Dermis microvascular lymphatic vessel endothelial cell (primary cell): ENCODE measurements around the gene CSRNP3. TPM values are rescaled to one million over a fixed set of nuclear protein-coding genes. Genes with fewer than 3 reads are reported as not detected.
"Not testable (repeated sequence)": the region's sequence is repeated elsewhere in the genome, so short reads cannot be mapped to it uniquely, and the experiment has no call there.

Source experiments
- DNase-seq, 2 donors: peaks; one replicate each; pipeline versions ENCODE4 v3.0.0 to v3.0.0-alpha.2; 2010; ENCODE audit warnings: low read depth in 2 of 2
- total RNA-seq: library from RNA; depleted of rRNA; stranded (reverse); fragments of >200 nt; gene quantifications from 2 replicates; pipeline ENCODE4 v1.2.1, GENCODE V29; 2014

CSRNP3 gene
- total RNA-seq, 1 donor from 2014 or later, result 0.13 TPM

DNA sequence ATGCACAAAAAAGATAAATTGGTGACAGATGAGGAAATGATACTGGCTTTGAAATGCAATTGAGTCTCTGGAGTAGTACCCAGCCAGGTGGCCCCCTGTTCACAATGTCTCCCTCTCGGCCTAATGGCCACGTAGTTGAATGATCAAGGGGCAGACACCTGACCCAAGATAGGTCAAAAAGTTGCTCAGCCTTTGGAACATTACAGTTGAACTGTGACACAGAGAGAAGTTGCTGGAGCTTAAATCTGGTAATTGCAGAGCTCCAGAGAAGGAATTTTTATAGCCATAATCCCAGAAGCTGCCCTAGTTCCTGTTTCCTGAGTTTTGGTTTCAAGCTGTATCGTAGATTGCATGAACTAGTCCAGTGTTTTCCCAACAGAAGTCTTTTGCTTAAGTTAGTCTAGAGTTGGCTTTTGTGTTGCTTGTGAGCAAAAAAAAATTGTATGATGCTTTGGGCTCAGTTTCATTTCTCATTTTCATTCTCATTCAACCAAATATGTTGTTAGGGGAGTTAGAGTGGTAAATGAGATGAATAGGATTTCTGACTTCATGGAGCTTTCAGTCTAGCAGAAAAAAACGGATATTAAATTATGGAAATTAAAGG is 117.9 kb downstream of the CSRNP3 start:
- DNase-seq, result no peak

DNA sequence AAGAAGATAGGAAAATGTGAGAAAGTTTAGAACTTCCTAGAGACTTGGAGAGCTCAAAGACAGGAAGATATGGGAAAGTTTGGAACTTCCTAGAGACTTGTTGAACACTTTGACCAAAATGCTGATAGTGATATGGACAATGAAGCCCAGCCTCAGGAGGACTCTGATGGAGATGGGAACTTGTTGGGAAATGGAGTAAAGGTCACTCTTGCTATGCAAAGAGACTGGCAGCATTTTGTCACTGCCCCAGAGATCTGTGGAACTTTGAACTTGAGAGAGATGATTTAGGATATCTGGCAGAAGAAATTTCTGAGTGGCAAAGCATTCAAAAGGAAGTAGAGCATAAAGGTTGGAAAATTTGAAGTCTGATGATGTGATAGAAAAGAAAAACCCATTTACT is 121.5 kb downstream of the CSRNP3 start:
- not testable (repeated sequence) for DNase-seq

DNA sequence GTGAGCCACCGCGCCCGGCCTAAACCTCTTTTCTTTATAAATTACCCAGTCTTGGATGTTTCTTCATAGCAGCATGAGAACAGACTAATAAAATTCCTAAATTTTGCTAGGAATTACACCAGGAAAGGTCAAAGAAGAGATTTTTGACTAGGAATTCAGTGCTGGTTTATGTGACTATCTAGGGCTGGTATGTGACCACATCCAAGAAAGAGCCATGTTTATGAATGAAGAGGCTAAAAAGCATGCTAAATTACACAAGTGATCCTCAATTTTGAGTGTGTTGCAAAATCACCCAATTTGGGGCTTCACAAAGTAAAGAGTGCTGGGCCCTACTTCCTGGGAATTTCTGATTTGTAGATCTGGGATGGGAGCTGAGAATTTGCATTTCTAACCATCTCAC is 123.6 kb downstream of the CSRNP3 start:
- no peak for DNase-seq

DNA sequence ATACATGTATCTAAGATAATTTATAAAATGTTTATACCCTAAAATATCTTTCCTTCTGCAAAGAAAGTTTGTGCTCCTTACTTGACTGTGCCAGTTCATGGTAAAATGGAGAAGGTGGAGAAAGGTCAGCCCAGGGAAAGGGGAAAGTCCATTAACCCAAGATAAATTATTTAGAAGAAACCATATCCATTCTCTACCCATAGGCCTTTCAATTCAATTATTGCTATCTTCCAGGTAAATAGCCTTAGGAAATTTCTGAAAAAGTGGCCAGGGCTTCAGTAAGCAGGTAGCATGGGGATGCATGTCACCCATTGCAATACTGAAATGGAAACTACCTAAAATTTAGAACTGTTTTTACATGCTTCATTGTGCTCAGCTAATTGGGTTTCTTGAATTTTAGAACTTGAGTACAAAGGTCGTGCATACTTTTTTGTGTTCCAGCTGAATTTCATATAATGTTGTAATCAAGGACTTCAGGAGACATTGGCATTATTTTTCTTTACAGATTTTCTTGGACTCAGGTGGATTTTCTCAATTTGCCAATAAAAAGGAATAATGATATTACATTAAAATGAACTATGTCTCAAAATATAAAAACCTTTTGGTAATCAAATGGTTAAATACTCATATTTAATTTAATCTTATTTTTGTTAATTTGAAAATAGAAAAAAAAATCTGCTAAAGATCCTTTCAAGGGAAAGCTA is 124.9 kb downstream of the CSRNP3 start:
- no peak for DNase-seq

DNA sequence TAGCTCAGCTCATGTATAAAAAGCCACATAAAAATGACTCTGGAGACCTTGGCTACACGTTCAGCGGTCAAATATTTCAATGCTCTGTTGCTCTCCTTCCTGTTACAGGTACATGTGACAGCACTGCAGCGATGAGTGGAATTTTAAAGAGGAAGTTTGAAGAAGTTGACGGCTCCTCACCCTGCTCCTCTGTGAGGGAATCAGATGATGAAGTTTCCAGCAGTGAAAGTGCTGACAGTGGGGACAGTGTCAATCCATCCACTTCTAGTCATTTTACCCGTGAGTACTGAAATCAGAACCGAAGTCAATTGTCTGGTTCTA is 125.4 kb downstream of the CSRNP3 start:
- DNase-seq, result no peak

- DNase-seq, result no peak
Observed at GRCh38 chr2:165596788-165597187, 127.3 kb downstream of the CSRNP3 start.

DNA sequence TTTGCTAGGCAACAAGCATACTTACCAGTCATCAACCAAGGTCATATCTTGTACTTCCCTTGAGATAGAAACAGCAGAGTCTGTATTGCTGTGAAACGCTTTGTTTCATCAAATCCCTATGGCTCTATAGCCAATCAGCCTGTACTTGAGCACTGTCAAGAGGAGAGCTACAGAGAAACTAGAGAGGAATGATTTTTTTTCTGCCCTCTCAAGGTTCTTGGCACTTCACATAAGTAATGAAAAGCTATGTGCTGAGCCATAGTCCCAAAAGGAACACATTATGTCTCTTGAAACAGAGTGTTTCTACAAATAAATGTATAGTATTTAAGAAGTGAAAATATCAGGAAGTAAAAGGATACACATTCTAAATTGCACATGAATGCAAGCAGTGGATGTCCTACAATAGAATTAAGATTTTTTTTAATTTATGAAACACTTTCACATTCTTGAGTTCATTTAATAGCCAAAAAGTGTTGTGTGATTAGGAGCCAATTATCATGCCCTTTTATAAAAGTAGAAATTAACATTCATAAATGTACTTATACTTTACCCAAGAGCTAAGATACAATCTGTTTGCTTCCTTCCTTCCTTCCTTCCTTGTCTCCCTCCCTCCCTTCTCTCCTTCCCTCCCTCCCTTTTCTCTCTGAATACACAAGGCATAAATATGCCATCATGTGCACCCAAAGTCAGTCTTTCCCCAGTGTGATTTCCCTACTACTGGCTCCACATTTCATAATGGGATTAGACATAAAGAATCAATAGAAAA is 131.8 kb downstream of the CSRNP3 start:
- DNase-seq, result no peak

GRCh38 chr2:165601928-165602521 is 132.5 kb downstream of the CSRNP3 start:
- no peak for DNase-seq

DNA sequence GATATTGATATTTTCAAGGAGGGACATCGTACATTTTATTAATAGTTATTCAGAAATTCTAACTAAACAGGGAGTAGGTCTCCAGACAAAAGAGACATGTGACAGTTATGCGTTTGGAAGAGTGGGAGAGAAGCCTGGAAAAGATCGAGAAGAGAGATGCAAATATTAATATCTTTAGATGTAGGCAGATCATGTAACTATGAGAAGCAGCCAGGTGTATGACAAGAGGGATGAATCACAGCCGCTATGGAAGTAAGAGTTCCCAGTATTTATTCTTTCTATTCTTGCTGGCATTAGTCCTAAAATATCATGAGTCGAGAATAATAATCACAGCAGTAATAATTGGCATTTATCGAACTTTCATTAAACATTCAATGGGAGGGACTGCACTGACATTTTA is 140.2 kb downstream of the CSRNP3 start:
- no peak for DNase-seq

DNA sequence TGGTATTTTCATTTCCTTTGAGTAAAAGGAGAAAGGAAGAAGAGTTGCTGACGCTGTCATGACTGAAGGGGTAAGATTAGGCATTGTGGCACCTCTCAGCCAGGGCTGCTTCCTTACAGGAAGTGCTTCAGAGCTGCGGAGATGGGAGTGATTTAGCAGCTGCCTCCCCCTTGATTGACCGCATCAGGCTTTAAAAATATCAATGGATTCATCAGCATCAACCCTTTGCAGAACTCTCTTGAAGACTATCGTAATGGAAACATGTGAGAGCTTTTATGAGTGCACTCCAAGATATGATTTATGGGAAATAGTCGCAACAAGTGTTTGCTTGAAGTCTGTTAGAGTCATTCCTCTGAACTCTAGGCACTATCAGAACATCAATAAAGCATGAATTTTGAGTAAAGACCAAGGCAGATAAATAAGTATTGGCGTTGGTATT is 141.1 kb downstream of the CSRNP3 start:
- DNase-seq, result peak in 1 of 2 donors; percentile 10

DNA sequence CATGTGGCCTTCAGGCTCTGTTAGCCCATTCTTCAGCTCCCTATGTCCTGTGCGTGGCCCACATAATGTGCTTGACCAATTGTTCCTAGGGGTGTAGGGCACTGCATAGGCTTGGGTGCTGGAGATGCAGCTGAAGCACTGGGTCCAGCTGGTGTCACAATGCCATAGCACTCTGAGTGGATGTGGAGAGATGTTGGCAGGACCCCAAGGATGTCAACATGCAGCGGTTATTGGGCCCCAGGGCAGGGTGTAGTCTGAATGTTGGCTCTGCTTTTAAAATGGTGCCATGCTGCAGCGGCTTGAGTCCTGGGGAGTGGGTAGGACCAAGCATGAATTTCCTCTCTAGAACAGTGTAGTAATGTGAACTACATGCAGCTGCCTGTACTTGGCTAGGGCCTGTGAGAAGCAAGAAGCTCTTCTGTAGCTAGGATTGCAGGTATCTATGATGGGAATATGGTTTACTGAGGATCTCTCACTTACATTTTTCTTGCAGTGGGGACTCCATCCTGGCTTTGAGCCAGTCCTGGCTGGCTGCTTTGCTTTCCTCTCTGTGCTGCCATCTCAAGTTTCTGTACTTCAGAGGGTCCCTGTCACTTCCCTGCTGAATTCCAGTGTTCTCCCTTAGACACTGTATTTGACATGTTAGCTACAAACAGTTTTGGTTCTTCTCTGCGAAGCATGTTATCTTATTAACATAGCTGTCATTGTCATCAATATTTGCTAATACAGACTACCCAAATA is 148.4 kb downstream of the CSRNP3 start:
- no peak for DNase-seq

GRCh38 chr2:165618806-165619205 is 149.3 kb downstream of the CSRNP3 start:
- DNase-seq, result no peak

DNA sequence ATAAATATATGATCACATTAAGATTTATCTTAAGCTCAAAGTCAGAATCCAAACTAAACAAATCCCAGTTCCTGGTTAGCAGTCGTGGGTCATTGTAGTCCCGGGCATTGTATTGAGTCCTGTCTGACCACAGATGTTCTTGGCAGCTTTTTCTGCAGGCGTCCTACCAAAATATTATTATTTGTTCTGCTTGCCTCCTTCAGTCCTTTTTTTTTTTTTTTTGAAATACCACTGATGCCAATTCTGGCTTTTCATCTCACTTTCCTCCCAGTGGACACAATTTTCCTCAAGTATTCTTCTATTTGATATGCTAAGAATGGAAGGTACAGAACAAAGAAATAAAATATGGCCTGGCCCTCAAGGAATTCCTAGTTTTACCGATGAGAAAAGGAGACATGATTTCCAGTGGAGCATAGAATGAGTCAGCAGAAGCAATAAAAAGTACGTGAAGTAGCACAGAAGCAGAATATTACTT is 151.6 kb downstream of the CSRNP3 start:
- peak in 1 of 2 donors; percentile 89 for DNase-seq

DNA sequence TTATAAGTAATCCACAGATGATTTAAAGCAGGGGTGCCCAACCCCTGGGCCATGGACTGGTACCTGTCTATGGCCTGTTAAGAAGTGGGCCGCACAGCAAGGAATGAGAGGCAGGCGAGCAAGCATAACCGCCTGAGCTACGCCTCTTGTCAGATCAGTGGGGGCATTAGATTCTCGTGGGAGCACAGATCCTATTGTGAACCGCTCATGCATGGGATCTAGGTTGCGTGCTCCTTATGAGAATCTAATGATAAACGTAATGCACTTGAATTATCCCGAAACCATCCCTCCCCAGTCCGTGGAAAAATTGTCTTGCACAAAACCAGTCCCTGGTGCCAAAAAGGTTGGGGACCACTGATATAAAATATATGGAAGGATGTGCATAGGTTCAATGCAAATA is 153.7 kb downstream of the CSRNP3 start:
- no peak for DNase-seq

DNA sequence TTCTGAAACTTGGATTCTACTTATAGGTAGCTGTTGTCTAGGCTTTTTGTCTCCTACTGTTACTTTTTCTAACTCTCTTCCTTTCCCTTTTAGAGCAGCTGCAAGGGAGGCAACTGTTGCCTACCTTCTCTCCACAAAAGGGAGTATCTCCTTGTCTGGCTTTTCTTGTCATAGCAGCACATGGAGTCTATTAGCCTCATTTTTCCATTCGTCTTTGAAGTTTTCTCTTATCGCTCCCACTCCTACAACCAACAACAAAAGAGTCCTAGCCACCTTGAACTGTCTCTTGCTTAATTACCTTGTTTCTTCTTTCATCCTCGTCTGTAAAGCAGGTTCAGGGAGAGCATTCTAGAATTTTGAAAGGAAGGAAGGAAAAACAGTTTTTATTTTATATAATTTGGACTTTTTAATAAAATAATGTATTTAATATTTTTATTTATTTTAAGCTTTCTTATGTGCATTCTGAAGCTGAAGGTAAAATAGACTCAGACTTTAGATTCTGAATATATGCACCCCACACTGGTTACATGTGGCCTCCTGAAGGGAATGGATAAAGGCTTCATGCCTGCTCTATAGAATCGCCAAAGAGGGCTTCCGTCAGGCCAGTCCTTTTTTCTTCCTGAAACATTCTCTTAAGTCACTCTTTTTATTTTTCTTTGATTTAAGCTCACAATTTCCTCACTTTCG is 154.4 kb downstream of the CSRNP3 start:
- DNase-seq, result no peak

DNA sequence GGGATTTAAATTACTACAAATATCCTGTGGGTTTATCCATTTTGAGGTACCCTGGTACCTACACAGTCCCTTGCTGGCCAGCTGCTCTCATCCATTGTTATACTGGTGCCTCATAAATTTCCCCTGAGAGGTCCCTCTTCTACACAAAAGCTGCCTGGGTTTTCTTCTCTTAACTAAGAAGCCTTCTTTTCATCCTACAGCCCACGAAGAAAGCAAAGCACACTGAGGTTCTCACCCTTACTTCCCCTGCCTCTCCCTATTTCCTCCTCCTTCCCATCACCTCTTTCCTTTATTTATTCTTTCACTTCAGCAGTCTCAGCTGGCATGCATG is 154.9 kb downstream of the CSRNP3 start:
- DNase-seq, result no peak

GRCh38 chr2:165627470-165627869 is 158.0 kb downstream of the CSRNP3 start:
- DNase-seq, result peak in 1 of 2 donors; percentile 19

- DNase-seq, result no peak
Observed at GRCh38 chr2:165629776-165630175, 160.3 kb downstream of the CSRNP3 start.

DNA sequence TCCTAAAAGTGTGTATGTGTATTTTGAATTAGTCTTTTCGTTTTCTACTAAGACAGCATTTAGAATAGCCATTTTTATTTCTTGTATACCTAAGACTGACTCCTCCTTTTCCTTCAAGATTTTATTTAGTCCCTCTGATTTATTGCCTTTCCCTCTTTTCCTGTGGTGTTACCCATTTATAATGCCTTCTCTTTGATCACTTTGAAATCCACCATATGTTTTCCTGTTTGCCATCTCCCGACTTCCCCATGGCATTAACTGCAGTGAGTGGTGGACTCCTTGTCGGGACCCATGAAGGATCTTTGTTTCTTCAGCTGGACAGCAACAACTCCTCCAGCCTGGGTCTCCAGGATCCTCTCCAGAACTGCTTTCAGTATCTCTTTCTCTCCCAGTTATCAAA is 160.7 kb downstream of the CSRNP3 start:
- no peak for DNase-seq

- no peak for DNase-seq
Observed at GRCh38 chr2:165631089-165631488, 161.6 kb downstream of the CSRNP3 start.

GRCh38 chr2:165632594-165632993 is 163.1 kb downstream of the CSRNP3 start:
- no peak for DNase-seq
